Endometrial microvascular endothelial cells (primary cell): ENCODE results near the gene CACNA1A. TPM values are rescaled to one million over a fixed set of nuclear protein-coding genes. Genes with fewer than 3 reads are reported as not detected.

Experiments used
- in situ Hi-C: cut with HindIII; loops from 2 replicates; pipeline ENCODE4 v1.10.0; 2017; ENCODE audit warnings: low sequenced_read_pairs, low pct_unique_long_range_greater_than_20kb; ENCODE audit errors: inconsistent ontology term
- total RNA-seq: library from RNA; depleted of rRNA; stranded (reverse); fragments of >200 nt; gene quantifications from one replicate; pipeline ENCODE4 v1.2.3, GENCODE V29; 2015; ENCODE audit errors: inconsistent ontology term

CACNA1A gene
- total RNA-seq, 1 donor from 2014 or later = not detected

GRCh38 chr19:13502231-13502630 is 4.0 kb downstream of the CACNA1A start:
- in situ Hi-C loops = no loop called here

DNA sequence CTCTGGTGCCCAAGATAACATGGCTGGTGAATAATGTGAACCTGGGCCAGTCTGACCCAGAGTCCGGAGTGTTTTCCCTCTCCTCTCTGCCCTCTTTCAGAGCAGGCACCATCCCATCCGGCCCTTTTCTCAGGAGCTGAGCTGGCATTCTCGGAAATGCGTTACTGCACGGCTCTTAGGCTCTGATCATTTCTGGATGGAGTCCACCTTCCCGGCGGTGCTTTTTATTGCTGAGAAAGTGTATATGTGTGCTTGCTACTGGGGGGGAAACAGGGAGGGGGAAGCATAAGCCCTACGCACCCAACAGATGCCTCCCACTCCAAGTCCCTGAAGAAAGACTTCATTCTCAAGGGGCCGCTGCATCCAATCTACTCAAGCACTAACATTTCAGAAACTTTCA is 6.6 kb downstream of the CACNA1A start:
- in situ Hi-C loops = no loop called here

GRCh38 chr19:13493516-13494310 is 12.6 kb downstream of the CACNA1A start:
- in situ Hi-C loops = no loop called here

GRCh38 chr19:13492128-13492527 is 14.2 kb downstream of the CACNA1A start:
- in situ Hi-C loops = no loop called here

DNA sequence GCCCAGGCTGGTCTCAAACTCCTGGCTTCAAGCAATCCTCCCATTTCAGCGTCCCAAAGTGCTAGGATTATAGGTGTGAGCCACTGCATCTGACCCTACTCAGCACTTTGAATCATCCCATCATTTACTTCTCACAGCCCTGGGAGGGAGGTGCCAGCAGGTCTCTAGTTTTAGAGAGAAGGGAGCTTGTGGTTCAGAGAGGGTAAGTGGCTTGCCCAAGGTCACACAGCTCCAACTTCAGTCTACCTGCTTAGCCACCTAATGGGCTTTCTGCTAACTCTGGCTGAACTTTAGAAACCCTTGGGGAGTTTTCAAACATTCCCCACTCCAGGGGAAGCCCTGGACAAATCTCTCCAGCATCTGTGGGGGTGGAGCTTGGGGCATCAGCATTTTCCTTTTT is 18.3 kb downstream of the CACNA1A start:
- in situ Hi-C loops = no loop called here

DNA sequence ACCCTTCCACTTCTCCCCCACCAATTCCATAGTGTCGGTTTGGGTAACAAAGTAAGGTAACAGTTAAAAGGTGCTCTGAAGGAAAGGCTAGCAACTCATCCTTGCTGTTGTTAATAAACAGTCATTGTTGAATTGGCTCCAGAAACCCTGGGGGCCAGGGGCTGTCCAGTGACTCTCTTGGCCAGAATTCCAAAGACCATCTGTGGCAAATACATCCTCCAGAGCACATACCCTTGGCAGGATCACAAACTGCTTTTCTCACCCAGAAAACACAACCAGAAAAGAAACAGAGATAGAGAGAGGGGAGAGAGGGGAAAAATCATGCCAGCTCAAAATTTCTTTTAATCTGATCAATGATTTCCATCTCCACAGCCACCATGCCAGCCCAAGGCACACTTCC is 22.1 kb downstream of the CACNA1A start:
- in situ Hi-C loops = no loop called here

- in situ Hi-C loops = no loop called here
Measured at GRCh38 chr19:13483215-13483614, 23.1 kb downstream of the CACNA1A start.

DNA sequence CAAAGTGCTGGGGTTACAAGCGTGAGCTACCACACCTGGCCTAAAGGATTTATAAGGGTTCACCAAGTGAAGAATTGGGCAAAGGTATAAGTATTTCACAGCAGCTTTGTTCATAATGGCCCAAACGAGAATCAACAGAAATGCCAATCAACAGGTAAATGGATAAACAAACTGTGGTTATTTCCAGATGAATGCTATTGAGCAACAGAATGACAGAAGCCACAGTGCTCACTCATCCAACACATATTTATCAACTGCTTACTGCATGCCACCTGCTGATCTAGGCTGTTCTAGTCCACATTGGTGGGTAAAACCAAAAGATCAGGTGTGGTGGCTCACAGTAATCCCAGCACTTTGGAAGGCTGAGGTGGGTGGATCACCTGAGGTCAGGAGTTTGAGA is 27.7 kb downstream of the CACNA1A start:
- in situ Hi-C loops = no loop called here

GRCh38 chr19:13476071-13476470 is 30.2 kb downstream of the CACNA1A start:
- in situ Hi-C loops = no loop called here

- in situ Hi-C loops = no loop called here
Measured at GRCh38 chr19:13475044-13475443, 31.2 kb downstream of the CACNA1A start.

GRCh38 chr19:13466697-13467096 is 39.6 kb downstream of the CACNA1A start:
- in situ Hi-C loops = no loop called here

GRCh38 chr19:13463296-13463695 is 43.0 kb downstream of the CACNA1A start:
- in situ Hi-C loops = no loop called here

DNA sequence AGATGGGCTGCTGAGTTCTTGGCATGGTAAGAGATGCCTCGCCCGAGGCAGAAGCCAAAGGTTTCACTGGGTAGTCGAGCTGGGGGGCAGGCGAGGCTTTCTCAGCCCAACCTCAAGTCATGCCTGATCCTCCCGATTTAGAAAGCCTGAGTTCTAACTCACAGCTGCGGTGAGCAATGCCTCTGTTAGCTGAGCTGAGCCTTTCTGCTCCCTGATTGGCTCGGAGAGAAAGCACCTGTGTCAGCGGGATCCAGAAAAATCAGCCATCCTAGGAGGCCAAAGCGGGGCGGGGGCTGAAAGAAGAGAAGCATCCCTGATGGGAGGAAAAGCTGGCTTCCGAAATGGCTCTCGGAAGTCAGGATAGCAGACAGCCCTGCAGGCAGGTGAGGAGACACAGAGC is 44.7 kb downstream of the CACNA1A start:
- in situ Hi-C loops = no loop called here

- in situ Hi-C loops = no loop called here
Measured at GRCh38 chr19:13460045-13460444, 46.2 kb downstream of the CACNA1A start.

DNA sequence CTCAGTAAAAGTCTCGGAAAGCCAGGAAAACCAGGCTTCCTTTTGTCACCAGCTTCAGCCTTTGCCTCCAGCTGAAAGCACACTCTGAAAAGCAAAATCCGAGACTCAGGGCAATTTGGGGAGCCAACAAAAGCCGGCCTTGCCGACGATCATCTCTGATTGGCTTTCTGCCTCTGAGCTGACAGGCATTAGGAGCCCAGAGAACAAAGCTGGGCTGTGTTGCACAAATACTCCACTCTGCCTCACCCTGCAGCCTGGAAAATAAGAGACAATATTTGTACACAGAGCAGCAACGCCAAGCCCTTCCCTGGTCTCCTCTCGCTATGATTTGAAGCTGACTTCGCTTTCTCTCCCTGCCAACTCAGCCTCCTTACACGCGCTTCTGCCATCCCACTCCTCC is 46.9 kb downstream of the CACNA1A start:
- in situ Hi-C loops = no loop called here

- in situ Hi-C loops = no loop called here
Measured at GRCh38 chr19:13451434-13451995, 54.8 kb downstream of the CACNA1A start.

- in situ Hi-C loops = no loop called here
Measured at GRCh38 chr19:13447978-13448377, 58.3 kb downstream of the CACNA1A start.

GRCh38 chr19:13441810-13442512 is 64.3 kb downstream of the CACNA1A start:
- in situ Hi-C loops = no loop called here

DNA sequence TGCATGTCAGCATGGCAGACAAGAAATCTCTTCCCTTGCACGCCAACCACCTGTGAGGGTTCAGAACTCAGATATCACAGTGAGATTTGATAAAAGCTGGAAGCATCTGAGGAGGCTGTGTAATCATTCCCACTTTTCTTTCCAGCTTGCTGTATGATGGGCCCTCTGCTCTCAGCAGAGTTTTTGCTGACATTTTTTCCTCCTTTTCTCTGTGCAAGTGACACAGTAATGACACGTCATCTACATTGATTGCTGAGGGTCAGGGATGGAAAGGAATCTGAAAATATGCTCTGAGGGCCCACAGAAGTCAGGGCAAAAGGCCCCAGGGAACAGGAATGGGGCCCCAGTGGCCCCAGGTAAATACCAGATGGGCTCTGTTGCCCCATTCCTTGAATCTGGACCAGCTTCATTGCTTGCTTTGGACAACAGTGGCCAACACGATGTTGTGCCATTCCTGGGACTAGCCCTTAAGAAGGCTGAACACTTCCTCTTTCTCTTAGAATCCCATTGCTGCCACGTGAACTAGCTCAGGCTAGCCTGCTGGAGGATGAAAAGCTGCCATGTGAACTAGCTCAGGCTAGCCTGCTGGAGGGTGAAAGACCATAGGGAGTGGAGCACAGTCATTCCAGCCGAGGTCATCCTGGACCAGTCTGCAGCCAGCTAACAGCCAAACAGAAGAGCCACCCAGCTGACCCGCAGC is 68.2 kb downstream of the CACNA1A start:
- in situ Hi-C loops = no loop called here

DNA sequence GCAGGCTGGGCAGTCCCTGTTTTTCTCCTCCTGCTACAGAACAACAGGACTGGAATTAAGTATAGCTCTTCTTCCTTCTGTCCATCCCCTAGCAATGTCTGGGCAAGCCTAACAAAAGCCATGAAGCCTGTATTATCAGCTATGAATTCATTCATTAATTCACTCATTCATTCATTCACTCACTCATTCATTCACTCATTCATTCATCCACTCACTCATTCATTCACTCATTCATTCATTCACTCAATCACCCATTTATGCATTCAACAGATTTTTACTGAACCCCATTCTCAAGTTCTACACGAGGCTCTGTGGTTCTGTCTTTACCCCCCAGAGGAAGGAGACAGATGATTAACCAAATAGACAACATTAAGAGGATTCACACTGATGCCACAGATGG is 69.9 kb downstream of the CACNA1A start:
- in situ Hi-C loops = no loop called here
